MCF 10A (cell line): ENCODE data around the gene STXBP5. TPM values are rescaled to one million over a fixed set of nuclear protein-coding genes. Genes with fewer than 3 reads are reported as not detected.
A peak's percentile ranks its signal among the peaks of the same experiment; 100 is the strongest.

ENCODE experiments used
- BruUV-seq: library from RNA; stranded (reverse); fragments of 400-500 nt; replicated peaks from 2 replicates; lab custom pipeline; 2021; lab: Mats Ljungman, UMichigan
- CTCF ChIA-PET: fragments of 300-600 bp; sonication (Branson Sonifier 250); formaldehyde crosslinking; extraction: SDS; loops from one replicate; lab custom pipeline; 2021; ENCODE audit warnings: antibody characterized with exemption, inconsistent platforms; lab: Yijun Ruan, JAX
- POLR2A ChIA-PET: fragments of 300-600, 350-650 bp; sonication (Branson Sonifier 250); formaldehyde crosslinking; extraction: SDS; loops from one replicate; lab custom pipeline; 2020; ENCODE audit warnings: antibody characterized with exemption, inconsistent platforms; lab: Yijun Ruan, JAX
- DNase-seq: peaks from one replicate; pipeline ENCODE4 v3.0.0-alpha.2; 2018; ENCODE audit not compliant: unreplicated experiment
- H3K27ac Mint-ChIP-seq: one replicate; pipeline ENCODE4 v1.8.0; 2022; ENCODE audit warnings: mild to moderate bottlenecking, low read depth, mixed read lengths; ENCODE audit not compliant: unreplicated experiment
- H3K27me3 Mint-ChIP-seq: one replicate; pipeline ENCODE4 v1.8.0; 2022; ENCODE audit warnings: mixed read lengths; ENCODE audit not compliant: insufficient read depth, unreplicated experiment
- H3K36me3 Mint-ChIP-seq: one replicate; pipeline ENCODE4 v1.8.0; 2022; ENCODE audit warnings: mild to moderate bottlenecking, moderate library complexity, mixed read lengths; ENCODE audit not compliant: insufficient read depth, unreplicated experiment
- H3K4me1 Mint-ChIP-seq: one replicate; pipeline ENCODE4 v1.8.0; 2022; ENCODE audit warnings: mixed read lengths; ENCODE audit not compliant: insufficient read depth, unreplicated experiment
- H3K4me3 Mint-ChIP-seq: one replicate; pipeline ENCODE4 v1.8.0; 2022; ENCODE audit warnings: mild to moderate bottlenecking, moderate library complexity, mixed read lengths; ENCODE audit not compliant: unreplicated experiment
- H3K9me3 Mint-ChIP-seq: one replicate; pipeline ENCODE4 v1.8.0; 2022; ENCODE audit warnings: mixed read lengths; ENCODE audit not compliant: unreplicated experiment
- CTCF ChIP-seq: fragments of 200-600 bp; IDR thresholded peaks from one replicate; pipeline ENCODE4 v1.8.0; 2022; ENCODE audit warnings: antibody characterized with exemption, mild to moderate bottlenecking; ENCODE audit not compliant: unreplicated experiment
- intact Hi-C: fragments of 100-400 bp; cut with micrococcal nuclease; formaldehyde crosslinking; loops from 2 replicates; pipeline ENCODE4 v1.14.1; 2022
- total RNA-seq: library from RNA; stranded (reverse); gene quantifications from 2 replicates; pipeline ENCODE4 v1.2.3, GENCODE V29; 2022

Gene STXBP5
- total RNA-seq, 1 experiment from 2014 or later = 38.5 TPM

GRCh38 chr6:147184379-147184778 lies 19.8 kb upstream of the STXBP5 start:
- DNase-seq = no peak
- Mint-ChIP-seq H3K36me3 (no peaks in the 10 kb centered on the region), H3K27me3 (no peaks in the 10 kb centered on the region), H3K27ac (no peak overlapping the region), H3K4me1 (no peaks in the 10 kb centered on the region), H3K9me3 (no peaks in the 10 kb centered on the region), H3K4me3 (no peak overlapping the region)
- no peak for TF ChIP-seq CTCF
- intact Hi-C loops = no loop called here
- ChIA-PET CTCF (interaction anchor here (0.7 to 0.8 kb wide), 2 partner anchors 9 to 201 kb away, joined by 3 to 4 read pairs; no protein-coding TSS in a partner anchor), POLR2A (interaction anchor here (1.2 to 1.7 kb wide), 2 partner anchors 15 to 18 kb away, joined by 3 to 10 read pairs; no protein-coding TSS in a partner anchor)
- no TSS peak for BruUV-seq

- intact Hi-C loops = no loop called here
- DNase-seq = no peak
- no TSS peak for BruUV-seq
- no peak overlapping the region for H3K4me3 Mint-ChIP-seq
- H3K27me3 Mint-ChIP-seq = no peaks in the 10 kb centered on the region
- no peaks in the 10 kb centered on the region for H3K9me3 Mint-ChIP-seq
- no peaks in the 10 kb centered on the region for H3K36me3 Mint-ChIP-seq
- H3K27ac Mint-ChIP-seq = no peak overlapping the region
- ChIA-PET CTCF (interaction anchor here (0.6 to 0.7 kb wide), 2 partner anchors 8 to 19 kb away, joined by 3 read pairs; no protein-coding TSS in a partner anchor), POLR2A (interaction anchor here (1.7 kb wide), 1 partner anchor 17 kb away, joined by 10 read pairs; no protein-coding TSS in a partner anchor)
- H3K4me1 Mint-ChIP-seq = no peaks in the 10 kb centered on the region
- no peak for TF ChIP-seq CTCF
Observed at GRCh38 chr6:147185216-147185615, 19.0 kb upstream of the STXBP5 start.

GRCh38 chr6:147190556-147190955 lies 13.7 kb upstream of the STXBP5 start:
- ChIA-PET POLR2A (interaction anchor here (0.6 to 1.8 kb wide), 2 partner anchors 12 to 51 kb away, joined by 4 to 8 read pairs; no protein-coding TSS in a partner anchor), CTCF (no interaction called here)
- Mint-ChIP-seq H3K27me3 (no peaks in the 10 kb centered on the region), H3K4me3 (no peak overlapping the region), H3K4me1 (peaks cover 20% of the 10 kb centered on the region), H3K9me3 (no peaks in the 10 kb centered on the region), H3K27ac (no peak overlapping the region), H3K36me3 (no peaks in the 10 kb centered on the region)
- DNase-seq = no peak
- intact Hi-C loops = no loop called here
- no peak for TF ChIP-seq CTCF
- no TSS peak for BruUV-seq

- H3K36me3 Mint-ChIP-seq = no peaks in the 10 kb centered on the region
- ChIA-PET CTCF (no interaction called here), POLR2A (interaction anchor here (1.7 to 1.8 kb wide), 2 partner anchors 10 kb away, joined by 8 to 10 read pairs; no protein-coding TSS in a partner anchor)
- H3K4me1 Mint-ChIP-seq = peaks cover 20% of the 10 kb centered on the region
- intact Hi-C loops = no loop called here
- no TSS peak for BruUV-seq
- H3K27ac Mint-ChIP-seq = peak overlapping the region; percentile 29
- no peaks in the 10 kb centered on the region for H3K9me3 Mint-ChIP-seq
- H3K4me3 Mint-ChIP-seq = no peak overlapping the region
- H3K27me3 Mint-ChIP-seq = no peaks in the 10 kb centered on the region
- DNase-seq = peak; percentile 9
- TF ChIP-seq CTCF = no peak
Observed at GRCh38 chr6:147192278-147192911, 11.8 kb upstream of the STXBP5 start.
